ENCODE measurements around the gene HEXB.
A peak's percentile ranks its signal among the peaks of the same experiment; 100 is the strongest.
"Not testable (repeated sequence)": the region's sequence is repeated elsewhere in the genome, so short reads cannot be mapped to it uniquely, and the experiment has no call there.

Gene HEXB

DNA sequence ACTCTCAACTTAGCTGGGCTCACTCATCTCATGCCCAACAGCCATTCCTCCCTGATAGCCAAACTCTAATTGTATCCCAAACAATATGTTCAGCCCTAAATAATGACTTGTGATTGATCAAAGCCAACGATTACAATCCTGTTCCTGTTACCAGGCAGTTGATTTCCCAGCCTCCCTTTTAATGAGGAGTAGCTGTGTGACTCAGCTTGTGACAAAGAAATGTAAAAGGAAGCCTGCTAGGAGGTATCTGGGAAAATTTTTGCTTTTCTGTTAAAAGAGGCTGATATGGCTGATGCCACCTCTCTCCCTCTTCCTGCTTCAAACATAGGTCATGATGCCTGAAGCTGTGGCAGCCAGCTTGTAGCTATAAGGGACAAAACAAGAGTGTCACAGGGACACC, 24.9 kb upstream of the HEXB start:
- no peak for DNase-seq

DNA sequence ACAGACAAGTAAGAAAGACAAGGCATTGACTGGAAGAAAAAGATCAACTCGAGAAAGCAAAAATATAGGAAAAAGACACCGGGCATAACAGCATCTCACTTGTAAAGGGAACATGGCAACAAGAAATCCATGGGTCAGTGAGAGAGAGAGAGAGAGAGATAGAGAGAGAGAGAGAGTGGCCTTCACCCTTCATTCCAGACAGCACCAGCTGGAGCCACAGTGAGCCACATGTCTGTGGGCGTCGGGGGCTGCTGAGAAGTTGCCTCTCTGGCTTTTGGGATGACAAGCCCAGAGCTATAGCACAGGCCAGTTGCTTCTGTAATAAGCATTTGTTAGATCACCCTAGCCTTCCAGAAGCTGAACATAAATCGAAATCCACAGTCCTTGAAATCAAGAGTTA, 24.2 kb upstream of the HEXB start:
- DNase-seq, result no peak

DNA sequence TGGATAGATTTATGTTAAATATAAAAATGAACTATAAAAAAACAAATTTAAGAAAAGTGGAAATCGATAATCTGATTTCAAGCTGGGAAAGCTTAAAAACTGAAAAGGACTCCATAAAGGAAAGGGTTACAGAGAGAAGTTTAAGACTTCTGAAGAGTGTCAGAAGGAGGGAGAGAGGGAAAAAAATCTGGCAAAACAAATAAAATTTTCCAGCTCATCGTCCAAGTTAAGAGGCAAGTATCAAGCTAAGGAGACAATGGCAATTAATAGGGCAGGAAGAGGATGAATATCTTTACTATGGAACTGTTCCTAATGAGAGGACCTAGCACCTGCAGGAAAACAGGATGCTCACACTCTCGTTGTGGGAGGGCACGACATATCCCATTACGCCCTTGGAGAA, 20.5 kb upstream of the HEXB start:
- DNase-seq, result no peak

DNA sequence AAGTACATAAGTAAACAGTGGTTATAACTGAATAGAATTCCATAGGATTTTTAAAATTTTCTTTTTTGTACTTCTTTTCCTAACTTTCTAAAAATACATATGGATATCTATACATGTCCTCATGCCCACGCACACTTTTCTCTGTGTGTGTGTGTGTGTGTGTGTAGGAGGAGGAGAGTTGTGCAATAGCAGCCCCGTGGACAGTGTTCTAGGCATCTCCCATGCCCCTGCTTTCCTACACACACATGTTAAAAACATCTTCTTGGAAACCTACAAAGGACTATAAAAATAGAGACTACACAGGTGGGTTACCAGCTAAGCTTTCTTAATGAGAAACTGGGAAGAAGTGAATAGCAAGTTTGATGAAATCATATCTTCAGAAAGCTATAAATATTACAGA, 19.8 kb upstream of the HEXB start:
- no peak for DNase-seq

DNA sequence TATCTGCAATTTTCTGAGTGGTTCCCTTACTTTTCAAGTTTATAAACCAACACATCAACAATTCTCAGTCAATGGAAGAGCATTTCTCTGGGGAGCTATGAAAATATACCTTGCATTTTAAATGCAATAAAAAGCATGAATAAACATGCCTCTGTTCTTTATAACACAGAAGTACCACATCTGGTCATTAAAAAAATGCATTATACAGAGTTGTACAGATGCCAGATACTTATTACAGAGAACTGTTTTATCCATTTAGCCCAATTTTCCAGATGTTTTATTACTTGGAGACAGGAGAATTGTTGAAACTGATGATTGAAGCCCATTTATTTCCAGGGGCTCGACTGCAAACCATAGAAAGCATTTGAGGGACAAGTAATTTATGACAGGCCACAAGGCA, 19.2 kb upstream of the HEXB start:
- no peak for DNase-seq

DNA sequence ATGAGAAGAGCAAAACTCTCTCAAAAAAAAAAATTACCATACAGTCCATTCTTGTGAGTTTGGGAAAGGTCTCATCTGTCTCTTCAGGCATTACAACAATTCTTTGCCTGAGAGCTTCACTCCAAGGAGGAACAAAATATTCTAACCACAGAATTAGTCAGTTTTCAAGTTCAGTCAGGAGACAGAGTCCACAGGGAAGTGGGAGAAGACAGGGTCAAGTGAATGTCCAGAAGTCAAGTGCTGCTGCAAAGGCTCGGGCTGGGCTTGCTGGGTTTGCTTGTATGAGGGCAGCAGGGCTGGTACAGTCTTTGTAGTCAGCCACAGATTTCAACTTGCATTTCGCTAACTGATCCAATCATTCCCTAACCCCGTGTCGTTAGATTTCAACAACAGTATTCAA, 17.6 kb upstream of the HEXB start:
- no peak for DNase-seq

DNA sequence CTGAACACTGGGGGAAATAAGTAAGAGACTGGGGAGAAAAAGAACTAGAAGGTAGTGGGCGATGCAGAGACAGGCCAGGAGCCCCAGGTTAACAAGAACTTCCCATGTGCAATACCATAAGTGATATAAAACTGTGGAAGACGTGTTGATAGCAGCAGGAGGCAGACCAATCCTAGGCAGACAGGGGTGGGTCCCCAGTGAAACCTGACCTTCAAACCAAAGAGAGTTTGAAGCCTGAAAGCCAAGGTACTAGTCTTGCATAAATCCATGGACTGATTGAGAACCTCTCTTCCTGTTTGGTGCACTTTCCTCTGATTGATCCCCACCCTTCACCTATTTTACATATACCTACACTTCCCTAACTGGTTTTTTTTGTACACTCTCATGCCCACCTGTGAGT, 15.2 kb upstream of the HEXB start:
- DNase-seq, result no peak

DNA sequence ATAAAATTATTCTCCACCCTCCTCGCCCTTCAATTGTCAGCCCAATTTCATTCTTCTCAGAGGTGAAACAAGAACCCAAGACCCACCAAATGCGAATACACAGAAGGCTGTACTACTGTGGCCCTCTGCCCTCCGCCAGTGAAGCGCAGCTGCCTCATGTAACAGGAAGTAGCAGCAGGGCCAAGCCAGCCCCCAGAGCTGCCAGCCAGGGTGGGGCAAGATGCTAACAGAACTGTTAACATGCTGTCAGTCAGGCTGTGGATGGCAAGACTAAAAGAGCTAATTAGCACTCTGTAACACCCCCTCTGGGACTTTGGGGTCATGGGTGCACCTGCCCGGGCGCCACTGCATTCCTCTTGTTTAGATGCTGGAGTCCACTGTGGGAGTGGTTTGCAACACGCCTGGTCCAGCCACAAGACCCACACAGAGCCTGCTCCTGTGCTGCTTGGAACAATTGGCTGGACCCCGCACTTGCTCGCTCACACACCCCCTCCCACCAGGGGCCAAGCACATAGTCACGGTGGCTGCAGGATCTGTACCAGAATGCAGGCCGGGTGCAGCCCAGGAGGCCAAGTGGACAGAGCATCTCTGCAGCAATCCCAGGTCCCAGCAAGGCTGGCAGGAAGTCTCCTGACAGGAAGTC, 14.5 kb upstream of the HEXB start:
- DNase-seq, result no peak

DNA sequence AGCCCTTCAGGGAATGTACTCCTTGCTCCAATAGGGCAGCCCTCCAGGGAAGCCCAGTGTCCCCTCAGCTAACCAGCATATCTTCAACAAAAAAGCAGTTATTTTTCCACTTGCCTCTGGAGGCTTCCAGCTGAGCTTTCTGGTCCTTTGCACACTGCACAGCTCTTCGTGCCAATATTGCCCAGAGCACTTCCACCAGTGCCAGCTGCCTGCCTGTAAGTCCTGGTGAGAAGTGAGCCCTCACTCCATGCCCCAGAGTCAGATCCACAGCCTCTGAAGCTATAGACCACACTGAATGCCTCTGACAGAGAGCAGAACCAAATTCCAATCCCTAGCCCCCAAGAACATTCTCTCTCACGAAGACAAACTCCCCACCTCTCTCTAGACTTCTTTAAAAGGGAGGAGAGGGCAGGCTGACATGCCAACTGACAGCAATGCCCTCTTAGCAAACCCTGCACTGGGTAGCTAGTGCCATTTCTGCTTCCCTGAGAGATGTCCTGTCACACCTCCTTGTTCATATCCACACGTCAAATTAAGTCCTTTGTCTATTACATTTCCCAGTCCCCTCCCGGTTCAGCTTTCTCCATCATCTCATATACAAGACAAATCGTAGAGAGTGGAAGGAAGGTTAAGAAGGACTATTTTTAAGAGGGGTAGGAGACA, 12.7 kb upstream of the HEXB start:
- no peak for DNase-seq

DNA sequence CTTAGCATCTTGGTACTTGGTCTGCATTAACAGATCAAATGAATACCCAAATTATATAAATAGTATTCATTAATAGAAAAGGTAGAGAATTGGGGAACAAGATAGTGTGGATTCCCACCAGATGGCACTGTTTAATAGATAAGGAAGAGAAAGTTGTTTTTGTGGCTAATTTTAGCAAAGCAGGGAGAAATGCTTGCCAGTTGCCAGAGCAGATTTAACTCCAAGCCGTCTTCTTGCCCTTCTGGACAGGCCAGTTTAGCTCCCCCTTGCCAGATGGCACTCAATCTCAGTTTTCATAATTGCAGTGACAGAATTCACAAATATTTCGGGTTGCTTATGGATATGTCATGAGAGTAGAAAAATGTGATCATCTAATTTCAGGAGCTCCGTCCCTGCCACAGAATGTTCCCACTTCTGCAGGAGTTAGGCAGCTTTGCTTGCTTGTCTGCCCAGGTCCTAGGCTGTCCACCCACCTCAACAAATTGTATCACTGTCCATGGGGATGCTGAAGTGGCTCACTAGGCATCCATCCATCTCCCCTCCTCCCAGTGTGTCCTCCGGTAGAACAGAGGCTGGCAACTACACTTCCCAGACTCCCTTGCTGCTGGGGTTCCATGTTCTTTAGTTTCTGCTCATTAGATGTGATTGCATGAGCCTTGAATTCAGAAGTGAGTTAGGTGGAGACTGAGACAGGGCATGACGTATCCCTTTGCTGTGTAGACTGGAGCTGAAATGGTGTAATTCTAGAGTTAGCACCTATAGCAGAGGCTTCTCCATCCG, 11.8 kb upstream of the HEXB start:
- DNase-seq, result no peak

DNA sequence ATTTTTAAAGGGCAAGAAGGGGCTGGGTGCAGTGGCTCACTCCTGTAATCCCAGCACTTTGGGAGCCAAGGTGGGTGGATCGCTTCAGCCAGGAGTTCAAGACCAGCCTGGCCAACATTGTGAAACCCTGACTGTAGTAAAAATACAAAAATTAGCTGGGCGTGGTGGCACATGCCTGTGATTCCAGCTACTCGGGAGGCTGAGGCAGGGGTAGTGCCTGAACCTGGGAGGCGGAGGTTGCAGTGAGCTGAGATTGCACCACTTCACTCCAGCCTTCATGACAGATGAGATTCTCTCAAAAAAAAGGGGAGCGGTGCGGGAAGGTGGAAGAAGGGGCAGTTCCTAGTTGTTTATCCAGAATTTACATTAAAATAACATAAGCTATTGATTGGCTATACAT, 8.6 kb upstream of the HEXB start:
- not testable (repeated sequence) for DNase-seq

DNA sequence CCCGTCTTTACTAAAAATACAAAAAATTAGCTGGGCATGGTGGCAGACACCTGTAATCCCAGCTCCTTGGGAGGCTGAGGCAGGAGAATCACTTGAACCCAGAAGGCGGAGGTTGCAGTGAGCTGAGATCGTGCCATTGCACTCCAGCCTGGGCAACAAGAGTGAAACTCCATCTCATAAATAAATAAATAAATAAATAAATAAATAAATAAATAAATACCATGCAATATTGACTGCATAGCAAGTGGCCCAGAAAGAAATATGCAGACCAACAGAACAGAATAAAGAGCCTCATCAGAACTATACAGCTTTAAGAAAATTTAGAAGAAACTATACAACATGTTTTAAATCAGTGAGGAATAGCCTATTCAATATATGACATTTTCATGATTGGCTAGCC, 6.9 kb upstream of the HEXB start:
- not testable (repeated sequence) for DNase-seq

DNA sequence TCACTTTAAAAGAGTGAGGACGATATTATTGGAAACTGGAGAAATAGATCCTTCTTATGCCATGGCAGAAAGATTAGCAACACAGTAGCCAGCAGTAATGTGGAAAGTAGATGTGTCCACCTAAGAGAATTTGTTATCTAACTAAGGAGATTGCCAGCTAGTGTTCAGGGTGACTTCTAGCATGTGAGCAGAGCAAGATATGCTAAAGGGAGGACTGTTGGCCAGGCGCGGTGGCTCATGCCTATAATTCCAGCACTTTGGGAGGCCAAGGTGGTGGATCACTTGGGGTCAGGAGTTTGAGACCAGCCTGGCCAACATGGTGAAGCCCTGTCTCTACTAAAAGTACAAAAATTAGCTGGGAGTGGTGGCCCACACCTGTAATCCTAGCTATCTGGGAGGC, 5.7 kb upstream of the HEXB start:
- not testable (repeated sequence) for DNase-seq

DNA sequence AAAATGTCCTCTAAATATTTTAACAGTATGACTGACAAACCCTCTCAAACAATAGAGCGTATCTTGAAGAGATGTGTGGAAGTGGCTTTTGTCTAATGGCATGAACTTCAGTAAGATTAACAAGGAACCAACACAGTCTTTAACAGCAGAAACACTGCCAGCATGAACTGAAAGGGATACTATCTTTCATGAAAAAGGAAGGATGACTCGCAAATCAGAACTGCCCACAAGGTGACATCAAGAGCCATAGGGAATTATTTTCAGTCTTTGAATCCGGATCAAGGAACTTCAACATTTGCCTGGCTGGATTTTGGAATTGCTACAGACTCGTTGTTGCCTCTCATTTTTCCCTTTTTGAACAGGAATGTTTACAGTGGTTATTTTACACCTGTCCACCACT, 5.1 kb upstream of the HEXB start:
- DNase-seq, result no peak

DNA sequence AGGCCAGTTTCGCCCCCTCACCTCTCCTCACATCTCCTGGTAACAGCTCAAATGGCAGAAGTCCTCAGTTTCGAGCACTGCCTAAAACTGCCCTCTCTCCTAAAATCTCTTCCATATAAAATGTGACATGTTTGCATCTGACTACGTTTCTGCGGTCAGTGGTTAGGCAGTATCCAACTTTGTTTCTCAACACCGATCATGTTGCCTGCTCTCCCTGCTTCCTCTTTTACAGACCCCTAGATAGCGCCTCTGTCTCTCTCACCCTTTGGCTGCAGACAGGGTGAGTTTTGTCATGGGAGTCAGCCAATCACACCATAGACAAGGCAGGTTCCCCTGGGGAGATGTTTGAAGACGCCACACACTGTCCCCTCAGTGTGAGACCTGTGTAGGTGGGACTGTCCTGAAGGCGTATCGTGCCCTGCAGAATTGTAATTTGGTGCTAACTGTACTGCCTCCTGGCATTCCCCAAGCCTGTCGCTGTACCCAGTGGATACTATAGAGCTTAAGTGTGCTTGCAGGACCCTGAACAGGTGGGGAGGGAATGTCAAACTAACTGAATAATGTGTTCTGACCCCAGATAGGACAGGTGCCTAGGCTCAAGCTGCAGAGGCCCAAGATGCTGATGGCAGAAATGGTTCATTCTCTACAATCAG, 1.1 kb downstream of the HEXB start:
- no peak for DNase-seq

DNA sequence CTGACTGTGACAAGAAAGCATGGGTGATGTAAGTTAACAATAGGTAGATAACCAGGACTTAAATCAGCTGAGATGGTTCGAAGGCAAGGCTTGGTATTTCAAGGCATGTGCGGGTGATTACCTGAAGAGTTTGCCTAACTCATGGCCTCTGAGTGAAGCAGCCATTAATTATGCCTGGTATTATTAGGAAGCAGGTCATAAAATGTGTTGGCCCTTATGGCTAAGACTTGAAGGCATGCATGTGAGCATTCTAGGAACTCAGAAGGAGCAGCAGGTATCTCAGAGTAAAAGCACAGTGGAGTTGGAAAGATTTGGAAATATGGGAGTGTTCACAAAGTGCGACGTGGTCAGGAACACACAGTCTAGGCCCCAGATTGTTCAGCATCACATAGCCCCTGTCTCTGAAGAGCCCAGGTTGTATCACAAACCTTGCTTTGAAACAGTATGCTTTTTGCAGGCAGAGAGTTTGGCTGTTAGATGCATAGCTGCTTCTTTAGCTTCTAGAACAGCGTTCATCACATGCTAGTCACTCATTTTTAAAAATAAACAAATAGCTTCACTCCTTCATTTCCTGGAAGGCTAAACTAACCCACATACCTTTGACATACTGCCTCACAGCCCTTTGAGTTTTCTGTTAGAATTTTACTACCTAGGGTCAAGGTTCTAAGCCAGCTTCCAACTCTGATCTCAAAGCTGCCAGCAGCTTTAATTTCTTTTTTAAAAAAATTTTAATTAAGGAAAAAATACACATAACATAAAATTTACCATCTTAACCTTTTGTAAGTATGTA, 2.1 kb downstream of the HEXB start:
- DNase-seq, result no peak

DNA sequence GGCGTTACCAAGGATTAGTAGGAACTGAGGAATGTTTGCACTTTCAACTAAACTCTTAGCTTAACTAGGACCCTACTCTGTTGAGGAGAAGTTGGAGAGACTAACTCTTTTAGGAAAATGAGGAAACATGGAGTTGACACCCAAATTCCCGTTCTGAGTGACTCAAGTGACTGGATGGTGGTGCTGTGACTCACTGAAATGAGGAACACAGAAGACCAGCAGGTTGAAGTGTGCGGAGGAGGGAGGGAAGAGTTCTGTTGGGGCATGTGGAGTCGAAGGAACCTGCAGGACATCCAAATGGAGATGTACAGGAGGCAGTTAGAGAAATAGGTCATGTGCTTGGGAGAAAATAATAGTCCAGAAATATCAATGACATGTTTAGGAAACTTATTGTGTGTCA, 8.2 kb downstream of the HEXB start:
- no peak for DNase-seq

DNA sequence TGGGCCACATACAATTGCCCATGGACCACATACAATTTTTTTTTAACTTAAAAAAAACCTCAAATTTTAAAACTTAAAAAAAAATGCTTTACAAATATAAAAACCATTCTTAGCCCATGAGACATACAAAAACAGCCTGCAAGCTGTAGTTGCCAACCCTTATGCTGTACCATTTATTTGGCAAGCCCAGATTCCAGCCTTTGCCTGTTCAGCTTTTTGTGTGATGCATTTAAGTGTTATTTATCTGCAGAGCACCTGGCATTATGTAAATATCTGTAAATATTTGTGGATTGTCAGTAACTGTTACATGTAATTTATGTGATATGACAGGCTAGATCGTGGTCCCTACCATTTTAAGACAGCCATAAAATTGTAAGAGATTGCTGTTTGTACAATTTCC, 32.6 kb downstream of the HEXB start:
- DNase-seq, result peak in 1 of 2 experiments; percentile 8

DNA sequence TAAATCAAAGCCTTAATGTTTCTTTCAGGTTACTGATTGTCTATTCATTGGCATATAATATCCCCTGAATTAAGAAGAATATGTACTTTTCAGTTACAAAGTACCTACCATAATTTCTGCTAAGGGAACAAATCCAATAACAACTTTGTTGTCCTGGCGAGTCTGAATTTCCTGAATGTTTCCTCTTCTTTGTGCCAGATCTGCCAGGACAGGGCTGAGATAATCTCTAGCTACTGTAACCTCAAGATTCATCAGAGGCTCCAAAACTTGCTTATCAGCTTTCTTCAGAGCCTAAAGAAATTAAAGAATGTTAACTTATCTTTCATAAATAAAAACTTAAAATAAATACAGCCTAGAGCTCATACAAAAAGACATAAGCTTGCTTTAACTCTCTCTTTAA, 37.2 kb downstream of the HEXB start:
- no peak for DNase-seq

DNA sequence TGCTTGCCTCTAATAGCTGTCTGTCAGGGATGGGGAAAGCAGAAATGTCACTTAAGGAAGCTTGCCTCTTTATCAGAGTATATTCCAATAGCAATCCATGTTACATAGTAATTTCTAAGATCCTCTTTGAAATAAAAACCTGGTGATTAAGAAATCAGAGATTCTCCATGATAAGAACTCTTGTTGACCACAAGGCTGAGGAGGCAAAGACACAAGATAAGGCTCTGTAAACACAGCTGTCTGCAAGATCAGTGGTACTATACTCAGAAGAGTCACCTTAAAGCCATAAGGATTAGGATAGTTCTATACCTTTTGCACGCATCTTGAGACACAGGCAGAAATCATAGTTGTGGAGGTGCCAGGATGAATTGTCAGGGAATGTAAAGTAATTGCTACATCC, 40.3 kb downstream of the HEXB start:
- DNase-seq, result no peak

DNA sequence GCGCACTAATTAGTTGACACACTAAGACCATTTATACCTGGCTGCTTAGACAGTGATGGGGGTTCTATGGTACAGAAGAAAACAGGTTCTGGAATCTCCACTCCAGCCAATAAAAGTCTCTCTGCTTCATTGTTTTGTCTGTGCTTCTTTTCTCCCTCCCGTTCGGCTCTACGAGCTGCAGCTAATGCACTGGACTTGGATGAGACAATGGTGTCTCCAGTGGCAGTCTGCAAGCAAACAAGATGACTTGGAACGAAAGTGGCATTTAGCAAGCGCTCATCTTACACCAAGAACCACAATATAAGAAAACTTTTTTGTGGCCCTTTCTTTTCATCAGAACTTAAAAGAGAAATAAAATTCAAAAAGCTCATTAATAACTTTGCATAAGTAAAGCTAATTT, 51.7 kb downstream of the HEXB start:
- no peak for DNase-seq

DNA sequence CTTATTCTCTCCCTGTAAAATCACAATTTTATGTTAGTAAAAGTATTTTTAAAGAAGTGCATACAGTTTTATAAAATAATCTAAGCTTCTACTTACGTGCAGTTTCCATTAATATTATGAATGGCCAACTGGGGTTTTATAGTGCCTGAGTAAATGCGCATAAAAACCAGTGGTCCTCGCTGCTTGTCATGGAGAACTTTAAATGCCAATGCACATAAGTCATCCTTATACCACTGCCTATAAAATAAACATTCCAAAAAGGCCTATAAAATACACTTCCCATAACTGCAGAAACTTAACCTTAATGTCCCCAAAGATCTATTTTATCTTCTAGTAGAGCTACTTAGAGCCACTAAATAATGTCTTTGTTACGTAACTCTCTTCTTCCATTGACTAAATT, 53.4 kb downstream of the HEXB start:
- DNase-seq, result no peak

DNA sequence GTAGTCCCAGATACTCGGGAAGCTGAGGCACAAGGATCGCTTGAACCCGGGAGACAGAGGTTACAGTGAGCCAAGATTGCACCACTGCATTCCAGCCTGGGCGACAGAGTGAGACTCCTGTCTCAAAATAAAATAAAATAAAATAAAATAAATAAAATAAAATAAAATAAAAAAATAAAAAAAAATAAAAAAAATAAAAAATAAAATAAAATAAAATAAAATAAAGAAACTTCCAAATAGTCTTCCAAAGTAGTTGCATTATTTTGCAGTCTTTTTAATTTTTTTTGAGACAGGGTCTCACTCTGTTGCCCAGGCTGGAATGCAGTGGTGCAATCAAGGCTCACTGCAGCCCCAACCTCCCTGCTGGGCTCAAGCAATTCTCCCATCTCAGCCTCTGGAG, 63.7 kb downstream of the HEXB start:
- not testable (repeated sequence) for DNase-seq
